GM18499 (cell line): ENCODE measurements around the gene PRR35.

Experiments used
- ATAC-seq: cut with Tn5 transposase; IDR thresholded peaks from one replicate; pipeline ENCODE4 v1.9.1; 2021; ENCODE audit warnings: moderate number of reproducible peaks; ENCODE audit not compliant: insufficient read depth, unreplicated experiment

The PRR35 gene

DNA sequence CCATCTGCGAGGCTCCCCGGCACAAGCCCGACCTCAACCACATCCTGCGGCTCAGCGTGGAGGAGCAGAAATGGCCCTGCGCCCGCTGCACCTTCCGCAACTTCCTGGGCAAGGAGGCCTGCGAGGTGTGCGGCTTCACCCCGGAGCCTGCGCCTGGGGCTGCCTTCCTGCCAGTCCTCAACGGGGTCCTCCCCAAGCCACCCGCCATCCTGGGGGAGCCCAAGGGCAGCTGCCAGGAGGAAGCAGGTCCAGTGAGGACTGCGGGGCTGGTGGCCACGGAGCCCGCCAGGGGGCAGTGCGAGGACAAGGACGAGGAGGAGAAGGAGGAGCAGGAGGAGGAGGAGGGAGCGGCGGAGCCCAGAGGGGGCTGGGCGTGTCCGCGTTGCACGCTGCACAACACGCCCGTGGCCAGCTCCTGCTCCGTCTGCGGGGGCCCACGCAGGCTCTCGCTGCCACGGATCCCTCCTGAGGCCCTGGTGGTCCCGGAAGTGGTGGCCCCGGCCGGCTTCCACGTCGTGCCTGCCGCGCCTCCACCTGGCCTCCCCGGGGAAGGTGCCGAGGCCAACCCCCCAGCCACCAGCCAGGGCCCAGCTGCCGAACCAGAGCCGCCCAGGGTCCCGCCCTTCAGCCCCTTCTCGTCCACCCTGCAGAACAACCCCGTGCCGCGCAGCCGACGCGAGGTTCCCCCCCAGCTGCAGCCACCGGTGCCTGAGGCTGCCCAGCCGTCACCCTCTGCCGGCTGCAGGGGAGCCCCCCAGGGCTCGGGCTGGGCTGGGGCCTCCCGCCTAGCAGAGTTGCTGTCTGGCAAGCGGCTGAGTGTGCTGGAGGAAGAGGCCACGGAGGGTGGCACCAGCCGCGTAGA lies 13.1 kb upstream of the PRR35 start:
- no peak for ATAC-seq

DNA sequence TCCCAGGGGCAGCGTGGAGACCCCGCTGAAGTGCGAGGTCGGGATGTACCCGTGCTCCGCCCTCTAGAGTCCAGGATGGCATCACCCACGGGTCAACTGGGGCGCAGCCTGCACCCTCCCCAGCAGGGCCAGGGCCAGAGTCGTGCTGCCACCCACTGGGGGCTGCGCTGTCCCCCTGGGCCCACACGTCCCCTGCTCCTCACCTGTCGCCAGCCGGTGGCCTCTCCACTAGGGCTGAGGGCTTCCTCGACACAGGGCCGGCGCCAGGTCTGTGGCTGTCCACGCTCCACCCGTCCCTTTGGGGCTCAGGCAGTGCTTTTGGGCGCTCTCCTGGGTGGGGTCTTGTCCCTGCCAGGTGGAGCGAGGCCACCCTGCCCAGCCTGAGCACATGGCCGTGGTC lies 11.6 kb upstream of the PRR35 start:
- no peak for ATAC-seq

DNA sequence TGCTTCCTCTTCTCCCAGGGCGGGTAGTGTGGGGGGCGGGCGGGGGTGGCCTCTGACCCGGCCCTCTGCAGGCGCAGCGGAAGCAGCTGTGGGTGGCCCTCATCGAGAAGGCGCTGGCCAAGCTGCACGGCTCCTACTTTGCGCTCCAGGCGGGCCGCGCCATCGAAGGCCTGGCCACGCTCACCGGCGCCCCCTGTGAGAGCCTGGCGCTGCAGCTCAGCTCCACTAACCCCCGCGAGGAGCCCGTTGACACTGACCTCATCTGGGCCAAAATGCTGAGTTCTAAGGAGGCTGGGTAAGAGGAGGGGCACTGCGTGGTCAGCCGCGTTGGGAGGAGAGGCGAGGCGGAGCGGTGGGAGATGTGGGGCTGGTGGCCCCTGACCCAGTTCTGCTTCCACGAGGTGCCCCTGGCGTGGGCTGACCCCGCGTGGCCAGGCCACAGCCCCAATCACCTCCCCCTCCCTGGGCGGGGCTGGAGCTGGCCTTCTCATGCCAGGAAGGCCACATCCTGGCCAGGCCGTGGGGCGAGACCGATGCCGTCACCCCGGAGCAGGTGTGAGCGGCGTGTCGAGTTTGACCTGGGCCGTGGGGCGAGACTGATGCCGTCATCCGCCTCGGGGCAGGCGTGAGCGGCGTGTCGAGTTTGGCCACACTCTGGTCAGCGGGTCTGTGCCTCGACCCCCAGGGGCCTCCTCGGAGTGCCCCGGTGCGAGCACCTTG lies 10.5 kb upstream of the PRR35 start:
- ATAC-seq = no peak

DNA sequence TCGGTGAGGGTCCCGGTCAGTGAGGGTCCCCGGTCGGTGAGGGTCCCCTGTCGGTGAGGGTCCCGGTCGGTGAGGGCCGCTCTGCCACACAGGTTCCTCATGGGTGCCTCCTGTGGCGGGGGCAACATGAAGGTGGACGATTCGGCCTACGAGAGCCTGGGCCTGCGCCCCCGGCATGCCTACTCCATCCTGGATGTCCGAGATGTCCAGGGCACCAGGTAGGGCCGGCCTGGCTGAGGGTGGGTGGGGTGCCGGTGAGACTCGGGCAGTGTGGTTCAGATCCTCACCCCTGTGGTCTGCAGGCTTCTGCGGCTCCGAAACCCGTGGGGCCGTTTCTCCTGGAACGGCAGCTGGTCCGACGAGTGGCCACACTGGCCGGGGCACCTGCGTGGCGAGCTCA lies 9.0 kb upstream of the PRR35 start:
- ATAC-seq = no peak

DNA sequence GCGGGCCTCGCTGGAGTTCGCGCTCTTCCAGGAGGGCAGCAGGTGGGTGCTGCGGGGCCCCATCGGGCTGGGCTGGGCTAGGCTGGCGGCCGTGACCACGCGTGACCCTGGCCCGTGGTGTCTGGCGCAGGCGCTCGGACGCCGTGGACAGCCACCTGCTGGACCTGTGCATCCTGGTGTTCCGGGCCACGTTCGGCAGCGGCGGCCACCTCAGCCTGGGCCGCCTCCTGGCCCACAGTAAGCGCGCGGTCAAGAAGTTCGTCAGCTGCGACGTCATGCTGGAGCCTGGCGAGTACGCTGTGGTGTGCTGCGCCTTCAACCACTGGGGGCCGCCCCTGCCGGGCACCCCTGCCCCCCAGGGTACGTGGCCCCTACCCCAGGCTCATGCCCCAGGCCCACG lies 8.0 kb upstream of the PRR35 start:
- no peak for ATAC-seq

DNA sequence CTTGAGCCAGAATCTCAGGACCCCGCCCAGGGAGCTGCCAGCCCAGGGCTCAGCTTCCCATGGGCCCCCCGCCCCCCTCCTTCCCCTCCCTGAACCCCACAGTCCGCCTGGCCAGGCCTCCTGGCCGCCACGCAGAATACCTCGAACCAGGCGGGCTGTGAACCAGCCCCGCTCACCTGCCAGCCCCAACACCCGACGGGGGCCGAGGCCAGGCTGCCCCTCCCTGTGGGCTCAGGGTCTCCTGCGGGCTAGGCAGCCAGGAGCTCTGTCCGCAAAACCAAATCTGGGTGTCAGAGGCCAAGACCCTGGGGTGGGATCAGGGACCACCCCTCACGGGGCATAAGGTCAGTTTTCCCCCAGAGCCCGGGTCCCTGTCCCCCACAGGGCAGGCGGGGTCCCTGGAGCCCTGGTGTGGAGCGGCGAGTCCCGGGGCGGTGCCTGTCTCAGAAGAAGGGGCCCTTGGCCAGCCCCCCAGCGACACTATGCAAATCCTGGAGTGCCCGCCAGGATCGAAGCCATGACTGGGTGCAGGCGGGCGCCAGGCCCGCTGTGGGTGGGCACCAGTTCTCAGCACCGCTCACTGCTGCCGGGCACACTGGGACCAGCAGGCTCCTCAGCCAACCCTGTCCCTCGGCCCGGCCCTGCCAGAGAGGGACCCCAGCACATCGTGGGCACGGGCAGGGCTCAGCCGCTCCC lies 6.4 kb upstream of the PRR35 start:
- ATAC-seq = no peak

DNA sequence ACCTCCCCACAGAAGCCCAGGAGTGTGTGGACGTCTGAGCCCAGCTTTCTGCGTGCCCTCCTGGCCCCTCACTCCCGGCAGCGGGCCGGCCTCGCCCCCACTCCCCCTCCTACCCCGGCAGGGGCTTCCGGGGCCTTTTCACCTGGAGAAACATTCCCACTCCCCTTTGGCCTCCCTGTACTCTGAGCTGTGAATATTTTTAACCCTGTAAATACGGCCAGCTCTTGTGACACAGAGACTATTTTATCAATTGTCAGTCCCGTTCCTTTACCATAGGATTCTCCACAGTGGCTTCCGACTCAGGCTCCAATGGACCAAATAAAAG lies 5.9 kb upstream of the PRR35 start:
- no peak for ATAC-seq

DNA sequence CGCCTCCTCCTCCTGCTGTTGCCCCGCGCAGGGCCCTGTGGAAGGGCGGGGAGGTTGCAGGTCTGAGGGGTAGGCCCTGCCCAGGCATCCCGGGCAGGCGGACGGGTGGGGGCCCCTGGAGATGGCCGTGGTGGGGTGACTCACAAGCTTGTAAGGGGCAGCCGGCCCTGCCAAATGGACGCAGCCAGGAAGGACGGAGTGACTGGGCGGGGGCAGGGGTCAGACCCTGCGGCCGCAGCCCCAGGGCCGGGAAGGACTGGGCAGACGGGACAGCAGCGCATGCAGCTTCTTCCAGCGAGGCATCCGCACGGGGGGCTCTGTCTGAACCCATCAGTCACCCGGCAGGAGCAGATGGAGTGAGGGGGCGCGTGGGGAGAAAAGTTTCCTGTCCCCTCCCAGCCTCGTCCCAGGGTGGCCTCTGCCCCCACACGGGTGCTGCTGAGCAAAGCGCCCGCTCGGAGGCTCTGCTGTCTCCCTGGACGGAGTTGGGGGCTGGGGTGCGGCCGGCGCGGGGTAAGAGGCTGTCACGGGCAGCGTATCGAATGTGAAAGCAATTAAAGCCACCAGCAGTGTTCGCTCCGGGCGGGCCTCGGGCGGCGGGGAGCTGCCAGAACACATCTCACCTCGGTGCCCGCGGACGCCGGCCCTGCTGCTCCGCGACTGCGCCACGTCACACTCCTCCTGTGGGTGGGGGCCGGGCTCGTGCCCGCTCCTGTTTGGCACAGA lies 5.4 kb upstream of the PRR35 start:
- no peak for ATAC-seq

DNA sequence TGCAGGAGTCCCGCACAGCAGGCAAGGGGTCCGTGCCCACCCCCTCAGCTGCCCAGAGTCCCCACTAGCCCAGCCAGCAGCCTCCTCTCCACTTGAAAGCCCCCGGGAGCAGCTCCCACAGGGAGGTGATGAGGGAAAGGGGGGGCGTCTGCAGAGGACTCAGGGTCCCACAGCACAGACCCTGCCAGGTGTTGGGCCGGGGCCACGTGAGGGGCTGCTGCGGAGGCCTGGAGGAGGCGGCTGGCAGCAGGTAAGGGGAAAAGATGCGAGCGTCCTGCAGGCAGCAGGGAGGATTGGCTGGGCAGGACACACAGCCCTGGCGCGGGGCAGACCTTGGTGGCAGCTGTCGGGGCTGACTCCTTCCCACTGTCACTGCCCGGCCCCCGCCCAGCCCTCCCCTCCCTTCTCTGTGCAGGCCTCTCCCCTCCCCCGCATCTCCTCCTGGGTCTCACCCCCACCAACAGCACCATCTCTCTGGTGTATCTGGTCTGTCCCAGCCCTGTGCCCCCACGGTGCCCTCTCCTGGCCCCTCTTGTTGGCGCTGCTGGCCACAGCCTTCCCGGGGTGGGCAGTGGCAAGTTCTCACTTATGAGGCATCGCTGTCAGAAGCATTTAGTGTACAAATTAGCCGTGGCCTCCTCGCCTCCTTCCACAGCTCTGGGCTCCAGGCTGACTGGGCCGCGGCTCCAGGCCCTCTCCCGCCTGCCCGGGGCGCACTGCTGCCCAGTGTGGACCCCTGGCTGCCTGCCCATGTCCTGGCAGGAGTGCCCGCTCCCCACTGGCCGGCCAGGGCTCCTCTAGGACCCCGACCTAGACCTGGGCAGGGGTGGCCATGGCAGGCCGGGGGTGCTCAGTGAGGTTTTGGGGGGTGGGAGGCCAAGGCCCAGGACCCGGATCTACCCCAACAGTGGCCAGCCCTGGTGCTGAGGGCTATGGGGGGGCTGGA lies 4.4 kb upstream of the PRR35 start:
- ATAC-seq = no peak

DNA sequence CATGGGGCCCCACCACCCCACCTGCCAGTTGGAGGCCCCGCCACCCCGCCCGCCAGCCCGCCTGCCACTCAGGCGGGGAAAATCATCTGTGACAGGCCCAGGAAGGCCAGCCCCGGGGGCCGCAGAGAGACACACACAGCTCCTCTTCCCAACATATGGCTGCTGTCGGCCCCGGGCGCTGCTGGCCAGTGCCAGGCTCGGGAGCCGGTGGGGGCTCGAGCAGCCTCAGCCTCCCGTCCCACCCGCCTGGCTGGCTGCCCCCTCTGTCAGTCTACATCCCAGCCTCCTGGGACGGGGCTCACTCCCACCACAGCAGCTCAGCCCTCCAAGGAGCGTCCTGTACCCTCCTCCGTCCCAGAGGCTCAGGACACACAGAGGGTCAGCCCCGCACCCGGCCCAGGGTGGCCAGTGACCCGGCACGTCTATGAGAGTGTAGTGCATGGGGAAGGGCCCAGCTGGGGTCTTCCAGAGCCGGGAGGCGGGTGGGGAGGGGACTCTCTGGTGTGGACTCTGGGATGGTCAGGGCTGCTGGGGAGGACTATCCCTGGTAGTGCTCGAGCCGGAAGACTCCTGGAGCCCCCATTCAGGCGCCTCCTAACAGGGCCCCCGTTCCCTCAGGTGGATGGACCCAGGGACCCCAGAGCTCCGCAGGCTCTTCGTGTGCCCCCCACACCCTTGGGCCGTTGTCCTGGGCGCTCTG lies 3.6 kb upstream of the PRR35 start:
- no peak for ATAC-seq

DNA sequence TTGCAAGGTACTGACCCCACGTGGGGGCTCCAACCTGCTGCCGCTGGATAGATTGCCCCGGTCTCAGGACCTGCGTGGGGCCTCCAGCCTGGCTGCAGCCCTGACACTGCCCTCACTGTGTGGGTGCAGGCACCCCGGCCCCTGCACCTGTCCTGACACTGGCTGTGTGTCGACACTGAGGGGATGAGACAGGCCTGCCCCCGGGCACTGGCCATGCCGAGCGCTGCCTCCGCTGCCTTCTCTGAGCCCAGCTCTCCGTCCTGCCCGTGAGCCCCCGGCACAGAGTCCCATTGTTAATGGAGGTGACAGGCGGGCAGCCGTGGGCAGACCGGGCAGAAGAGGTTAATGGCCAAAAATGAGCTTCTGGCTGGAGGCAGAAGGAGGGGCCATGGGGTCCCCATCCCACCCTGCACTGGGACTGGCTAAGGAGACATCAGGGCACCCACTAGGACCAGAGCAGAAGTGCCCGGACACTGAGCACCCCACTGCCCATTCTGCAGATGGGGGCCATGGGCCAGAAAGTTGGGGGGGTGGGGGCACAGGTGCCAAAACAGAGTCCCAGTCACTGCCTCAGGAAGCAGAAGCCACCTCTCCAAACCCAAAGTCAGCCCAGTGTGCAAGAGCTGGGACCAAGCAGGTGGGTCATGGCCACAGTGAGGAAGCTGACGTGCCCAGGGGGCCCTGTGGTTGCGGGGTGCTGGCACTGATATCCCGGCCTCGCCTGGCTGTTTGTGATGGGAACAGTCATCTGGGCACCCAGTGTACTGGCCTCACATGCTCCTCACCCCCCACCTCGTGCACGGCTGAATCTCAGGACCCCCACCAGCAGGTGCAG lies 2.5 kb upstream of the PRR35 start:
- no peak for ATAC-seq

DNA sequence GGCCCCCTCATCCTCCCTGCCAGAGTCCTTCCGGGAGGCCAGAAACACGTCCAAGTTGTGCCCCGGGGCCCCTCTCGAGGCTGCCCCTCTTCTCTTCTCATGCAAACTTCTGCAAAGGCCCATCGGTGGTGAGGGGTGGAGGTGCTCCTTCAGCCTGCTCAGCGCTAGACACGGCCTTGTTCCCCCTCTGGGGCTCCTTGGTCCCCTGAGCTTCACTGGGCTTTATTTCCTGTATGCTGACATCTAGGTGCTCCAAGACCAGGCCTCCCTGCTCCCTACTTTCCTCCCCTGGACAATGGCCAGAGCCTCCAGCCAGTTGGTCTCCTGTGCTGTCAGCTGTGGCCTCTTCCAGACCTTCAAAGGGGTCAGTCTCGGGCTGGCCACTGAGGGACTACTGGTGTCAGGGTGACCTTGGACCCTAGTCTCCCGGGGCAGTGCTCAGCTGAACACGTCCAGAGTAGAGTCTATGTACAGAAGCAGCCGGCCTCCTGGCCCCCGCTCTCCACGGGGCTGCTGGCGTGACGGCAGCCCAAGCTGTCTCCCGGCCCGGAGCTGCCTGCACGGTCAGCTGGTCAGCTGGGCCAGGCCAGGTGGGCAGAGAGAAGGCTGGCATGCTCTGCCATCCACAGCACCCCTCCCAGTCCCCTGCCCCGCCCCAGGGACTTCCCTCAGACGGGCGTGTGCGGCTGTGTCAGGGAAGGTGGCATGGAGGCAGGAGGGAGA lies 1.7 kb upstream of the PRR35 start:
- ATAC-seq = no peak

DNA sequence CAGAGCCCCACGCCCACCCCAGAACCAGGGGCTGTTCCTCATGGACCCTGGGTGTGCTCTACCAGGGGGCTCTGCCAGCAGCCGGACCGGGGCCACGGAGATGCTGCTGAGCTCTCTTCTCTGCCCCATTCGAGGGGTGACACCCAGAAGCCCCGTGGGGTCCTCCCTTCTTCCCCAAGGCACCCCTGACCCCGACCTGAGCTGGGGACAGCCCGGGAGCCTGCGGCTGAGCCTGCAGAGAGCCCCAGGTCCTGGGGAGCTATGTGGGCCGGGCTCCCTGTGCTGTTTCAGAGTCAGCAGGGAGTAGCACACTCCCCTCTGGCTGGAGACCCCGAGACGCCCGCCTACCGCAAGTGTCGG lies 1.2 kb upstream of the PRR35 start:
- no peak for ATAC-seq

DNA sequence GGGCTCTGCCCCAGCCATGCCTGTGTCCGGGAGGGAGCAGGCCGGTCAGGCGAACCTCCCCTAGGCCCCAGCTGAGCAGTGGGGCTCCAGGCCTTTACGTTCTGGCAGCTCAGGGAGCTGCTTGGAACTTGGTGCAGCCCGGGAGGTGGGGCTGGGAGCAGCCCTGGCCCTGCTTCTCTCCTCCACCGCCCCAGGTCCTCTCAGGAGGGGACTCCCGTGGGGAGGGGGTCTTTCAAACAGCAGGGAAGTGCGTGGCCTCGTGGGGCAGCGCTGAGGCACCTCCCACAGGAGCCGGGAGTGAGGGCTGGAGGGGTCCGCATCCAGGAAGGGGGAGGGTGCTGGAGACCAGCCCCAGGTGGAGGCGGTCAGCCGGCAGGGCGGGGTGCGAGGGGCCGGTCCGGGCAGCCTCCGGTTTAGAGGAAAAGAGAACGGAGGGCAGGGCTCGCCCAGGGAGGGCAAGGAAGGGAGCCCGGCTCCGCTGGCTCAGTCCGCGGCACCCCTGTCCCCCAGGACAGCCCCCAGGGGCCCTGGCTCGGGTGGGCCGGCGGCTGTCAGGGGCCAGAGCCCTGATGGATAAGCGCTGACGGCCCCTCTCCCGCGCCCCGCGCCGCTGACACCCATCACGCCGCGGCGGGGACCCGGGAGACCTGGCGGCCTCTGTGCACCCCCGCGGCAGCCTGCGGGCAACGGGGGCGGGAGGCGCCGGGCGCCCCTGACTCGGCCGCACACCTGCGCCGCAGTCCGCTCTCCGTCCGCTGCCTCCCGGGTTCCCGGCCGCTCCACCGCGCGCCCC lies 587 bp upstream of the PRR35 start:
- no peak for ATAC-seq

DNA sequence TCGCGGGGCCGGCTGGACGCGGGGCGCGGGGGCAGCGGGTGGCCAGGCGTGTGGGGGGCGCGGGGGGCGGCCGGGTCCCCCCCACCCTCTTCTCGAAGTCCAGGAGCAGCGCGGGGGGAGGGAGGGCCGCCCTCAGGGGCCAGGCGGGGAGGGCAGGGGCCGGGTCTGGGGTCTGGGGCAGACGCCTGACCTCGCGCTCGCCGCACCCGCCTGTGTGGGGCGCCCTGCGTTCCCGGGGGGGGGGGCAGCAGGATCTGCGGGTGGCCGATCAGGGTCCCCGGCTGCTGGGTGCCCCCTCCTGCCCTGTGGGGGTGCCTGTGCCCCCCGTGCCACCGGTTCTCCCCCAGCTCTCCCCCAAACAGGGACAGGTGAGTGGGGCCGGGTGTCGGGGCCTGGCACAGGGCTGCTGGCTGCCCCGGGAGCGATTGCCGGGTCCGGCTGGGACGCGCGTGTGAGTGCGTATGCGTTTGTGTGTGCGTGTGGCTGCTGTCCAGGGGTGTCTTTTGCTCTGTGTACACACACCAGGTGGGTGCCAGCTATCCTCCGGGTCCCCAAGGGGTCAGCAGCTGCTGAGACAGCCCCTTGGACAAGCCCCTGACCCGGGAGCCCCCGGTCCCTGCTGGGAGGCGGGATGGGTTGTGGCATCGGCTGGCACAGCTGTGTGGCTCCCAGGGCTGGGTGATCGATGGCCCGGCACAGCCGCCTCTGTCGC lies 663 bp downstream of the PRR35 start:
- ATAC-seq = no peak

DNA sequence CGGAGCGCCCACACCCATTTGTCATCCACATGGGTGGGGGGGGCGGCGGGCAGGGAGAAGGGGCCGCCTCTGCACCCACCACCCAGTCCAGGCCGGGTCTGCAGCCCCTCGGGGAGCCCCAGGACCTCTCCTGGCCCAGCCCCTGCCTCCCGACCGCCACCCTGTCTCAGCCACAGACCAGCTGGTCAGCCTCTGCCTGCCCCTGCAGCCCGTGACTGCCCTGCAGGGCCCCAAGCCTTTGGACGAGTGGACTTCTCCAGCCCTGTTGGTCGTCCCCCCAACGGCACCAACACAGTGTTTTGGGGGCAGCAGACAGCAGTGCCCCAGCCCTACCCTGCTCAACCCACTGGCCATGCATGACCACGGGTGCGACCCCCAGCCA lies 1.2 kb downstream of the PRR35 start:
- ATAC-seq = no peak
